Small intestine (tissue), 4 donors: ENCODE data around the gene NSMCE1. TPM values are rescaled to one million over a fixed set of nuclear protein-coding genes. Genes with fewer than 3 reads are reported as not detected.

Experiments used
- polyA plus RNA-seq, 4 donors: library from polyadenylated mRNA; stranded (reverse) in 3 of 4; unstranded in 1 of 4; fragments of 200-250 nt in 3 of 4; fragments of 120-200 nt in 1 of 4; gene quantifications; one replicate each; pipeline versions ENCODE4 v1.2.1 to v1.2.3, GENCODE V29; 2013
- donor health status: healthy with polysubstance abuse.
- donor health status: Bipolar disorder and iron deficiency.
- donor health status: healthy.

The NSMCE1 gene
- polyA plus RNA-seq, 4 donors: 37.8 to 66.1 (median 52.3) TPM

Other genes starting within 250 kb of the NSMCE1 start
- gene C16orf82, start 201.8 kb downstream of the NSMCE1 start, polyA plus RNA-seq: not detected
- 100 to 1,000 TPM in 1 of 4 donors, 10 to 100 TPM in 2, 1 to 10 TPM in 1; 8.7 to 117 (median 42.7) TPM for gene KDM8, start 65.2 kb downstream of the NSMCE1 start, polyA plus RNA-seq
- 10 to 100 TPM; 28.1 to 32.7 (median 30.4) TPM for gene IL4R, start 45.2 kb upstream of the NSMCE1 start, polyA plus RNA-seq
- gene IL21R, start 133.4 kb upstream of the NSMCE1 start, polyA plus RNA-seq: under 1 TPM; under 0.01 to 0.85 (median 0.33) TPM